K562 (cell line): ENCODE measurements around the gene UCP3. TPM values are rescaled to one million over a fixed set of nuclear protein-coding genes. Genes with fewer than 3 reads are reported as not detected.

Experiments used
- CEBPG ChIP-seq, 3 experiments: fragments of 200-800 bp in 1 of 3; sonication (Bioruptor generic) in 1 of 3; sonication (generic) in 1 of 3; formaldehyde crosslinking in 1 of 3; IDR thresholded peaks in 2 of 3; conservative IDR thresholded peaks in 1 of 3; 2 replicates each; pipeline versions ENCODE4 v1.6.1 to v1.8.0; 2016 to 2022; ENCODE audit warnings: missing compliant biosample characterization in 2 of 3, missing genetic modification characterization in 2 of 3, mild to moderate bottlenecking in 1 of 3, missing genetic modification reagents in 1 of 3
- EHMT2 ChIP-seq: fragments of 450-650 bp; IDR thresholded peaks from 2 replicates; pipeline ENCODE4 v1.6.1; 2018; ENCODE audit warnings: antibody characterized with exemption
- FOXA3 ChIP-seq, 2 experiments: fragments of 450-650 bp in 1 of 2; sonication (generic) in 1 of 2; formaldehyde crosslinking; IDR thresholded peaks in 1 of 2; conservative IDR thresholded peaks in 1 of 2; 2 replicates each; pipeline versions ENCODE4 v1.4.0 to v1.8.0; 2020 to 2022; ENCODE audit warnings: mild to moderate bottlenecking in 2 of 2, missing genetic modification reagents in 1 of 2
- NFRKB ChIP-seq: fragments of 450-650 bp; IDR thresholded peaks from 2 replicates; pipeline ENCODE4 v1.6.1; 2016; ENCODE audit warnings: low read depth
- PURB ChIP-seq: sonication (generic); formaldehyde crosslinking; IDR thresholded peaks from 2 replicates; pipeline ENCODE4 v1.9.0; 2021; ENCODE audit warnings: low read depth, mild to moderate bottlenecking, missing genetic modification reagents
- RERE ChIP-seq: sonication (generic); formaldehyde crosslinking; IDR thresholded peaks from 2 replicates; pipeline ENCODE4 v1.8.0; 2023; ENCODE audit warnings: missing genetic modification reagents, mild to moderate bottlenecking, borderline replicate concordance
- ZBTB5 ChIP-seq: fragments of 450-650 bp; IDR thresholded peaks from 2 replicates; pipeline ENCODE4 v1.6.1; 2017; ENCODE audit warnings: antibody characterized with exemption
- ZNF644 ChIP-seq: fragments of 200-800 bp; sonication (Bioruptor generic); IDR thresholded peaks from 2 replicates; pipeline ENCODE4 v1.6.1; 2016; ENCODE audit warnings: low read depth, missing genetic modification characterization, missing compliant biosample characterization
- polyA plus RNA-seq, 8 experiments: library from polyadenylated mRNA; depleted of rRNA in 4 of 8; stranded (reverse) in 5 of 8; unstranded in 3 of 8; fragments of >200 nt; fragmentation: Nextera tagmentation in 2 of 8; fragmentation: Illumina TruSeq in 1 of 8; extraction: Ambion mirVana in 2 of 8; extraction: Trizol in 1 of 8; gene quantifications; 2 replicates each; pipeline versions ENCODE4 v1.2.1 to v1.2.3, GENCODE V29; 2011 to 2014; ENCODE audit warnings: inconsistent platforms in 1 of 8, missing spikeins in 1 of 8
- total RNA-seq, 7 experiments: library from RNA; depleted of rRNA in 6 of 7; stranded (reverse); fragments of >200 nt in 6 of 7; fragmentation: Illumina TruSeq in 2 of 7; extraction: Trizol in 2 of 7; gene quantifications; 2 replicates each; pipeline versions ENCODE4 v1.2.1 to v1.2.3, GENCODE V29; 2011 to 2021; ENCODE audit warnings: low replicate concordance in 1 of 7
- TF ChIP-seq, protein P1 (sequence below): fragments of 200-800 bp; sonication (Bioruptor generic); IDR thresholded peaks from 2 replicates; pipeline ENCODE4 v1.6.1; 2016; ENCODE audit warnings: missing genetic modification characterization, missing compliant biosample characterization
- TF ChIP-seq, protein P2 (sequence below): fragments of 450-650 bp; formaldehyde crosslinking; IDR thresholded peaks from 2 replicates; pipeline ENCODE4 v1.4.0; 2022; ENCODE audit warnings: mild to moderate bottlenecking, moderate library complexity

UCP3 gene
- total and polyA plus RNA-seq, 9 of the 15 experiments (the other 6 are each of a cell fraction or from before 2014, with no cell fraction given): 0.05 to 0.65 (median 0.25) TPM; not detected in 2

DNA sequence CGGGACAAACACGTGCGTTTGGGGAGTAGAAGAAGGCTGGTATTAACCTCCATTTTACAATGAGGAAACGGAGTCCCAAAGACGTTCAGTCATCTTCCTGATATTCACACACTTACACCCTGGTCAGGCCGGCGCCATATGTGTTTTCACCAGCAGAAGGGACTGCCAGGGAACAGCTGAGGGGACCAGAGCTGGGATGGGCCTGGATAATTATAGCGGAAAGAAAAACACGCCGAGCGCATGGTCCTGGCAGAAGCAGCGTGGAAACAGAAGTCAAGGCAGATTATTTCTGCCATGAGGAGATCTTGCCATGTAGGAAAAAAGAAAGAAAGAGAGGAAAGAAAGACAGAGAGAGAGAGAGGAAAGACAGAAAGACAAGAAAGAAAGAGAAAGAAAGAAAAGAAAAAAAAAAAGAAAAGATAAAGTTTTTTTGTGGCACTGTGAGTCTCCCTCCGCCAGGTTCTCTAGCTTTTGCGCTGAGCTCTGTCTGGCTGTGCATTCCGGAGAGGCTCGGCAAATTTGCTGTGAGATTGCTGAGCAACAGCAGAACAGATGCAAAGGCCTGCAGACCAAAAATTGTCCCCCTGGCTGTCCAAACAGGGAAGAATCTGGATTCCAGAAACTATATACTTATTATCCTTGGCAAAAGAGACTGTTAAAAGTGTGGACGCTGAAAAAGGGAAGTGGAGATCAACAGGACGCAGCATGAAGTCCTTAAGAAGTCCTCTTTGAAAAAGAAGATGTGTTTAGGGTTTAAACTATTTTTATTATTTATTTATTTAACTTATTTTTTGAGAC, 24.9 kb downstream of the UCP3 start (continued):
- TF ChIP-seq, protein P1, sequence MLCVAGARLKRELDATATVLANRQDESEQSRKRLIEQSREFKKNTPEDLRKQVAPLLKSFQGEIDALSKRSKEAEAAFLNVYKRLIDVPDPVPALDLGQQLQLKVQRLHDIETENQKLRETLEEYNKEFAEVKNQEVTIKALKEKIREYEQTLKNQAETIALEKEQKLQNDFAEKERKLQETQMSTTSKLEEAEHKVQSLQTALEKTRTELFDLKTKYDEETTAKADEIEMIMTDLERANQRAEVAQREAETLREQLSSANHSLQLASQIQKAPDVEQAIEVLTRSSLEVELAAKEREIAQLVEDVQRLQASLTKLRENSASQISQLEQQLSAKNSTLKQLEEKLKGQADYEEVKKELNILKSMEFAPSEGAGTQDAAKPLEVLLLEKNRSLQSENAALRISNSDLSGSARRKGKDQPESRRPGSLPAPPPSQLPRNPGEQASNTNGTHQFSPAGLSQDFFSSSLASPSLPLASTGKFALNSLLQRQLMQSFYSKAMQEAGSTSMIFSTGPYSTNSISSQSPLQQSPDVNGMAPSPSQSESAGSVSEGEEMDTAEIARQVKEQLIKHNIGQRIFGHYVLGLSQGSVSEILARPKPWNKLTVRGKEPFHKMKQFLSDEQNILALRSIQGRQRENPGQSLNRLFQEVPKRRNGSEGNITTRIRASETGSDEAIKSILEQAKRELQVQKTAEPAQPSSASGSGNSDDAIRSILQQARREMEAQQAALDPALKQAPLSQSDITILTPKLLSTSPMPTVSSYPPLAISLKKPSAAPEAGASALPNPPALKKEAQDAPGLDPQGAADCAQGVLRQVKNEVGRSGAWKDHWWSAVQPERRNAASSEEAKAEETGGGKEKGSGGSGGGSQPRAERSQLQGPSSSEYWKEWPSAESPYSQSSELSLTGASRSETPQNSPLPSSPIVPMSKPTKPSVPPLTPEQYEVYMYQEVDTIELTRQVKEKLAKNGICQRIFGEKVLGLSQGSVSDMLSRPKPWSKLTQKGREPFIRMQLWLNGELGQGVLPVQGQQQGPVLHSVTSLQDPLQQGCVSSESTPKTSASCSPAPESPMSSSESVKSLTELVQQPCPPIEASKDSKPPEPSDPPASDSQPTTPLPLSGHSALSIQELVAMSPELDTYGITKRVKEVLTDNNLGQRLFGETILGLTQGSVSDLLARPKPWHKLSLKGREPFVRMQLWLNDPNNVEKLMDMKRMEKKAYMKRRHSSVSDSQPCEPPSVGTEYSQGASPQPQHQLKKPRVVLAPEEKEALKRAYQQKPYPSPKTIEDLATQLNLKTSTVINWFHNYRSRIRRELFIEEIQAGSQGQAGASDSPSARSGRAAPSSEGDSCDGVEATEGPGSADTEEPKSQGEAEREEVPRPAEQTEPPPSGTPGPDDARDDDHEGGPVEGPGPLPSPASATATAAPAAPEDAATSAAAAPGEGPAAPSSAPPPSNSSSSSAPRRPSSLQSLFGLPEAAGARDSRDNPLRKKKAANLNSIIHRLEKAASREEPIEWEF (CRISPR knock-in tag): 0 out of 2 replicates have a peak, but pooled peaks have one; percentile 48
- TF ChIP-seq PURB (CRISPR knock-in tag) (no peak), CEBPG (CRISPR knock-in tag; IDR thresholded peaks at IDR 0.05) (0 out of 2 replicates have a peak, but pooled peaks have one; percentile 39), CEBPG (tag; conservative IDR thresholded peaks at IDR 0.05 in 1 of 2, IDR thresholded peaks at IDR 0.05 in 1 of 2) (no peak), EHMT2 (no peak), ZNF644 (tag) (peak; percentile 78; the same call in 1 of the 2 replicates), FOXA3 (CRISPR knock-in tag; conservative IDR thresholded peaks at IDR 0.05 in 1 of 2, IDR thresholded peaks at IDR 0.05 in 1 of 2) (peak in 1 of 2 experiments; percentile 15; a peak in 1 of 4 replicates), RERE (CRISPR knock-in tag) (no peak), ZBTB5 (peak; percentile 23; the same call in 1 of the 2 replicates), NFRKB (peak; percentile 96; the same call in 1 of the 2 replicates)
- TF ChIP-seq, protein P2, sequence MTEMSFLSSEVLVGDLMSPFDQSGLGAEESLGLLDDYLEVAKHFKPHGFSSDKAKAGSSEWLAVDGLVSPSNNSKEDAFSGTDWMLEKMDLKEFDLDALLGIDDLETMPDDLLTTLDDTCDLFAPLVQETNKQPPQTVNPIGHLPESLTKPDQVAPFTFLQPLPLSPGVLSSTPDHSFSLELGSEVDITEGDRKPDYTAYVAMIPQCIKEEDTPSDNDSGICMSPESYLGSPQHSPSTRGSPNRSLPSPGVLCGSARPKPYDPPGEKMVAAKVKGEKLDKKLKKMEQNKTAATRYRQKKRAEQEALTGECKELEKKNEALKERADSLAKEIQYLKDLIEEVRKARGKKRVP (CRISPR knock-in tag): peak; percentile 18; the same call in 1 of the 2 replicates
